HepG2 (cell line): ENCODE results near the gene TRAPPC12. TPM values are rescaled to one million over a fixed set of nuclear protein-coding genes. Genes with fewer than 3 reads are reported as not detected.
"Not testable (repeated sequence)": the region's sequence is repeated elsewhere in the genome, so short reads cannot be mapped to it uniquely, and the experiment has no call there.

Experiments
- ATAC-seq: fragments of 200-7000 bp; cut with Tn5 transposase; 3 replicates; pipeline ENCODE4 v1.9.1; 2020; ENCODE audit warnings: mild to moderate bottlenecking, moderate library complexity
- BruUV-seq: library from RNA; stranded (reverse); fragments of 400-500 nt; replicated peaks from 2 replicates; lab custom pipeline; 2021; lab: Mats Ljungman, UMichigan
- CTCF ChIA-PET: fragments of 300-600 bp; formaldehyde crosslinking; extraction: SDS; loops from one replicate; lab custom pipeline; 2021; ENCODE audit warnings: low total read pairs, inconsistent platforms, low intra/inter-chr PET ratio; lab: Yijun Ruan, JAX
- POLR2A ChIA-PET: fragments of 350-600 bp; sonication (Branson Sonifier 250); formaldehyde crosslinking; loops from one replicate; lab custom pipeline; 2020; ENCODE audit warnings: antibody characterized with exemption, inconsistent platforms; lab: Yijun Ruan, JAX
- DNase-seq: peaks from one replicate; pipeline ENCODE4 v3.0.0-alpha.2; 2015; ENCODE audit warnings: low spot score
- FAIRE-seq: peaks from 3 replicates; lab custom pipeline; 2011; peaks lifted over from hg19 to GRCh38; lab: Jason Lieb, UNC
- H2AFZ ChIP-seq: one replicate; pipeline ENCODE4 v1.6.1; 2011; ENCODE audit warnings: low read length, inconsistent platforms
- H3K27ac ChIP-seq: fragments of 300-600 bp; 3 replicates; pipeline ENCODE4 v1.8.0; 2011; ENCODE audit warnings: mixed run types, mild to moderate bottlenecking, mixed read lengths, low read length, inconsistent platforms; ENCODE audit not compliant: insufficient read depth; ENCODE audit errors: extremely low read length
- H3K27me3 ChIP-seq, 2 experiments: fragments of 200-600 bp in 1 of 2; 2 replicates in 1 of 2; 3 replicates in 1 of 2; pipeline versions ENCODE4 v1.6.0 to v1.8.0; 2011; ENCODE audit warnings: low read length in 2 of 2, mild to moderate bottlenecking in 2 of 2, moderate library complexity in 2 of 2, inconsistent platforms in 1 of 2; ENCODE audit not compliant: insufficient read depth in 2 of 2, control insufficient read depth in 1 of 2
- H3K36me3 ChIP-seq, 2 experiments: fragments of 200-600 bp in 1 of 2; replicated peaks in 1 of 2; 2 replicates in 1 of 2; 3 replicates in 1 of 2; pipeline versions ENCODE4 v1.5.1 to v1.8.0; 2011; ENCODE audit warnings: low read length in 2 of 2, inconsistent platforms in 1 of 2; ENCODE audit not compliant: insufficient read depth in 2 of 2, control insufficient read depth in 1 of 2
- H3K4me1 ChIP-seq: 2 replicates; pipeline ENCODE4 v1.5.1; 2012; ENCODE audit warnings: low read length, inconsistent platforms; ENCODE audit not compliant: insufficient read depth
- H3K4me2 ChIP-seq: 2 replicates; pipeline ENCODE4 v1.6.0; 2011; ENCODE audit warnings: low read depth, low read length, inconsistent platforms
- H3K4me3 ChIP-seq, 3 experiments: fragments of 200-600 bp in 1 of 3; sonication (generic), shearing (Covaris generic) in 1 of 3; replicated peaks in 1 of 3; 2 replicates each; pipeline ENCODE4 v1.5.1; 2011 to 2016; ENCODE audit warnings: low read length in 3 of 3, inconsistent platforms in 2 of 3, low read depth in 2 of 3, mild to moderate bottlenecking in 2 of 3, control low read depth in 1 of 3, mixed read lengths in 1 of 3; ENCODE audit not compliant: insufficient read depth in 1 of 3
- H3K79me2 ChIP-seq: one replicate; pipeline ENCODE4 v1.6.1; 2011; ENCODE audit warnings: low read length, inconsistent platforms; ENCODE audit not compliant: insufficient read depth
- H3K9ac ChIP-seq: 2 replicates; pipeline ENCODE4 v1.6.0; 2011; ENCODE audit warnings: mild to moderate bottlenecking, low read depth, low read length, inconsistent platforms; ENCODE audit not compliant: insufficient read depth
- H3K9me3 ChIP-seq: 2 replicates; pipeline ENCODE4 v1.5.1; 2012; ENCODE audit warnings: mild to moderate bottlenecking, low read length
- H4K20me1 ChIP-seq: 2 replicates; pipeline ENCODE4 v1.6.0; 2011; ENCODE audit warnings: inconsistent platforms, mild to moderate bottlenecking, low read length, moderate library complexity; ENCODE audit not compliant: insufficient read depth
- AHR ChIP-seq: IDR thresholded peaks from 2 replicates; pipeline ENCODE4 v1.6.1; 2018; ENCODE audit warnings: missing genetic modification reagents, missing compliant biosample characterization
- FOXK1 ChIP-seq: sonication (generic); formaldehyde crosslinking; IDR thresholded peaks from 2 replicates; pipeline ENCODE4 v1.4.0; 2020; ENCODE audit warnings: low read depth, missing genetic modification reagents, borderline replicate concordance
- FOXO1 ChIP-seq: sonication (generic); formaldehyde crosslinking; IDR thresholded peaks from 2 replicates; pipeline ENCODE4 v1.4.0; 2020; ENCODE audit warnings: missing genetic modification reagents
- HDAC2 ChIP-seq: sonication (generic); formaldehyde crosslinking; IDR thresholded peaks from 2 replicates; pipeline ENCODE4 v1.4.0; 2020; ENCODE audit warnings: missing genetic modification reagents
- HOXD1 ChIP-seq: sonication (generic); formaldehyde crosslinking; IDR thresholded peaks from 2 replicates; pipeline ENCODE4 v1.5.0; 2020; ENCODE audit warnings: missing genetic modification reagents
- ISL2 ChIP-seq: sonication (generic); formaldehyde crosslinking; IDR thresholded peaks from 2 replicates; pipeline ENCODE4 v1.5.0; 2020; ENCODE audit warnings: missing genetic modification reagents
- MXD4 ChIP-seq: IDR thresholded peaks from 2 replicates; pipeline ENCODE4 v1.6.1; 2016; ENCODE audit warnings: mild to moderate bottlenecking, missing biosample characterization, missing genetic modification reagents
- MXI1 ChIP-seq: IDR thresholded peaks from 3 replicates; pipeline ENCODE4 v1.6.1; 2012; ENCODE audit warnings: low read depth, low read length, inconsistent platforms, borderline replicate concordance
- NFKB2 ChIP-seq: sonication (generic); formaldehyde crosslinking; IDR thresholded peaks from 2 replicates; pipeline ENCODE4 v1.4.0; 2020; ENCODE audit warnings: missing genetic modification reagents, borderline replicate concordance
- RXRB ChIP-seq: IDR thresholded peaks from 2 replicates; pipeline ENCODE4 v1.6.1; 2016; ENCODE audit warnings: borderline replicate concordance, missing genetic modification reagents, missing compliant biosample characterization
- SALL2 ChIP-seq: sonication (generic); formaldehyde crosslinking; IDR thresholded peaks from 2 replicates; pipeline ENCODE4 v1.8.1; 2023; ENCODE audit warnings: mild to moderate bottlenecking, missing genetic modification reagents, inconsistent platforms
- TOE1 ChIP-seq: sonication (generic); formaldehyde crosslinking; IDR thresholded peaks from 2 replicates; pipeline ENCODE4 v1.4.0; 2020; ENCODE audit warnings: mild to moderate bottlenecking, missing genetic modification reagents
- ZBTB42 ChIP-seq: sonication (generic); formaldehyde crosslinking; IDR thresholded peaks from 2 replicates; pipeline ENCODE4 v1.5.0; 2020; ENCODE audit warnings: mild to moderate bottlenecking, missing genetic modification reagents
- ZNF263 ChIP-seq: sonication (generic); formaldehyde crosslinking; IDR thresholded peaks from 2 replicates; pipeline ENCODE4 v1.4.0; 2020; ENCODE audit warnings: missing genetic modification reagents
- ZNF670 ChIP-seq: sonication (generic); formaldehyde crosslinking; IDR thresholded peaks from 2 replicates; pipeline ENCODE4 v1.8.0; 2022; ENCODE audit warnings: mild to moderate bottlenecking, missing genetic modification reagents, borderline replicate concordance
- ZNF839 ChIP-seq: sonication (generic); formaldehyde crosslinking; IDR thresholded peaks from 2 replicates; pipeline ENCODE4 v1.4.0; 2020; ENCODE audit warnings: missing genetic modification reagents, mild to moderate bottlenecking, borderline replicate concordance
- whole genome bisulfite sequencing: methylation state at CpG from one replicate; pipeline ENCODE4 v1.1.6; 2017; ENCODE audit warnings: low lambda C conversion rate; 5-methylcytosine and 5-hydroxymethylcytosine counted together
- in situ Hi-C: cut with HindIII; loops from 2 replicates; pipeline ENCODE4 v1.10.0; 2017; ENCODE audit warnings: low pct_unique_long_range_greater_than_20kb; ENCODE audit not compliant: extremely low pct_ligation_motif_present
- intact Hi-C: fragments of 100-400 bp; cut with micrococcal nuclease; formaldehyde crosslinking; loops from one replicate; pipeline ENCODE4 v1.10.0; 2022; ENCODE audit not compliant: unreplicated experiment
- polyA plus RNA-seq, 8 experiments: library from polyadenylated mRNA; depleted of rRNA in 3 of 8; stranded (reverse) in 7 of 8; unstranded in 1 of 8; fragments of >200 nt; fragmentation: Illumina TruSeq in 4 of 8; extraction: Trizol in 4 of 8; gene quantifications; 2 replicates each; pipeline versions ENCODE4 v1.2.1 to v1.2.3, GENCODE V29; 2011 to 2016; ENCODE audit warnings: low read depth in 4 of 8, missing spikeins in 1 of 8, mixed read lengths in 1 of 8; ENCODE audit not compliant: insufficient read depth in 1 of 8
- total RNA-seq, 5 experiments: library from RNA; depleted of rRNA; stranded (reverse); fragments of >200 nt; fragmentation: Illumina TruSeq; extraction: Trizol; gene quantifications; 2 replicates each; pipeline ENCODE4 v1.2.3, GENCODE V29; 2016; ENCODE audit warnings: low read depth in 1 of 5
- TF ChIP-seq, protein P1 (sequence below): sonication (generic); formaldehyde crosslinking; IDR thresholded peaks from 2 replicates; pipeline ENCODE4 v1.8.1; 2022; ENCODE audit warnings: low read depth, mild to moderate bottlenecking, missing genetic modification reagents
- TF ChIP-seq, protein P2 (sequence below): IDR thresholded peaks from 2 replicates; pipeline ENCODE4 v1.6.1; 2016

Gene TRAPPC12
- total and polyA plus RNA-seq, 2 of the 13 experiments (the other 11 are each of a cell fraction or from before 2014, with no cell fraction given), result 46.4 to 97.7 TPM

DNA sequence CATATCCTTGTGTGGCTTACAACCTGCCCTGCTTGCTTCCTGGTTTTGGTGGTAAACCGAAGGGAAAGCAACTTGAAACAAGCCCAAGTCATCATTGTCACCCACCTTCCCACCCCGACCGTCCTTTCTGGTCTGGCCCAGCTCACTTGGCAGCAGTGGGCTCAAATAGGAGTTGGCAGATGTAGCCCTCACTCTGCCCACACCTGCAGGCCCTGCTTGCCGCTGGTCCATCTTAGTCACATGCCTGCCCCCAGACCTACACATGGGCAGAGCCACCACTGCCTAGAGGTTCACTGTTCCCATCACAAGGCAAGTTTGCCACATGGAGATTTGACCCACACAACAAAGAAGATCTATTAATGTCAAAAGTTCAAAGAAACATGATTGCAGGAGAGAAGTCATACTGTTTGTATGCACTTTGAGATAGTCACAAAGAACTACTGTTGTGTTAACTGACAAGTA is 11.2 kb upstream of the TRAPPC12 start (continued):
- TF ChIP-seq ZBTB42 (CRISPR knock-in tag) (no peak), MXI1 (0 out of 3 replicates have a peak, but pooled peaks have one; percentile 27)

DNA sequence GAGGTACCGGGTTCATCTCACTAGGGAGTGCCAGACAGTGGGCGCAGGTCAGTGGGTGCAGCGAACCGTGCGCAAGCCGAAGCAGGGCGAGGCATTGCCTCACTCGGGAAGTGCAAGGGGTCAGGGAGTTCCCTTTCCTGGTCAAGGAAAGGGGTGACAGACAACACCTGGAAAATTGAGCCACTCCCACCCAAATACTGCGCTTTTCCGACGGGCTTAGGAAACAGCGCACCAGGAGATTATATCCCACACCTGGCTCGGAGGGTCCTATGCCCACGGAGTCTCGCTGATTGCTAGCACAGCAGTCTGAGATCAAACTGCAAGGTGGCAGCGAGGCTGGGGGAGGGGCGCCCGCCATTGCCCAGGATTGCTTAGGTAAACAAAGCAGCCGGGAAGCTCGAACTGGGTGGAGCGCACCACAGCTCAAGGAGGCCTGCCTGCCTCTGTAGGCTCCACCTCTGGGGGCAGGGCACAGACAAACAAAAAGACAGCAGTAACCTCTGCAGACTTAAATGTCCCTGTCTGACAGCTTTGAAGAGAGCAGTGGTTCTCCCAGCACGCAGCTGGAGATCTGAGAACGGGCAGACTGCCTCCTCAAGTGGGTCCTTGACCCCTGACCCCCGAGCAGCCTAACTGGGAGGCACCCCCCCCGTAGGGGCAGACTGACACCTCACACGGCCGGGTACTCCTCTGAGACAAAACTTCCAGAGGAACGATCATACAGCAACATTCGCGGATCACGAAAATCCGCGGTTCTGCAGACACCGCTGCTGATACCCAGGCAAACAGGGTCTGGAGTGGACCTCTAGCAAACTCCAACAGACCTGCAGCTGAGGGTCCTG is 9.9 kb upstream of the TRAPPC12 start:
- Histone ChIP-seq H3K4me2 (peak overlapping the region; percentile 94), H3K79me2 (peaks cover 43% of the 10 kb centered on the region), H3K4me3 (peak overlapping the region; percentile 48 to 65 (median 63); a peak in 5 of 6 replicates), H3K4me1 (peaks cover 42% of the 10 kb centered on the region), H3K27ac (peak overlapping the region; percentile 96), H3K9ac (peak overlapping the region; percentile 72)
- H2AFZ ChIP-seq, intact Hi-C loops, H3K9me3 ChIP-seq, H4K20me1 ChIP-seq, in situ Hi-C loops, H3K27me3 ChIP-seq, BruUV-seq, CTCF ChIA-PET, ATAC-seq, FAIRE-seq, H3K36me3 ChIP-seq, DNase-seq: not testable (repeated sequence)
- POLR2A ChIA-PET, result interaction anchor here (1.2 to 2.6 kb wide), 4 partner anchors 9 to 149 kb away, joined by 3 to 52 read pairs (median 4); partner anchors contain the start of genes ADI1, EIPR1 and TRAPPC12
- WGBS, result 32% methylated on average over 17 of the region's 34 CpGs
- TF ChIP-seq FOXK1 (CRISPR knock-in tag) (peak; percentile 84; the same call in 1 of the 2 replicates), HDAC2 (peak; percentile 55; the same call in 1 of the 2 replicates), RXRB (CRISPR knock-in tag) (0 out of 2 replicates have a peak, but pooled peaks have one; percentile 51), HOXD1 (CRISPR knock-in tag) (0 out of 2 replicates have a peak, but pooled peaks have one; percentile 54), AHR (CRISPR knock-in tag) (peak; percentile 58; the same call in 1 of the 2 replicates), ZNF839 (CRISPR knock-in tag) (peak; percentile 83; the same call in 1 of the 2 replicates), ZNF263 (CRISPR knock-in tag) (0 out of 2 replicates have a peak, but pooled peaks have one; percentile 32), FOXO1 (peak; percentile 58; the same call in 1 of the 2 replicates), NFKB2 (CRISPR knock-in tag) (peak; percentile 68; the same call in 1 of the 2 replicates), ISL2 (peak; percentile 33; the same call in 1 of the 2 replicates), ZNF670 (CRISPR knock-in tag) (peak; percentile 90; the same call in 1 of the 2 replicates), SALL2 (CRISPR knock-in tag) (peak; percentile 32; the same call in 1 of the 2 replicates), MXD4 (0 out of 2 replicates have a peak, but pooled peaks have one; percentile 28), TOE1 (0 out of 2 replicates have a peak, but pooled peaks have one; percentile 62)
- TF ChIP-seq, protein P1, sequence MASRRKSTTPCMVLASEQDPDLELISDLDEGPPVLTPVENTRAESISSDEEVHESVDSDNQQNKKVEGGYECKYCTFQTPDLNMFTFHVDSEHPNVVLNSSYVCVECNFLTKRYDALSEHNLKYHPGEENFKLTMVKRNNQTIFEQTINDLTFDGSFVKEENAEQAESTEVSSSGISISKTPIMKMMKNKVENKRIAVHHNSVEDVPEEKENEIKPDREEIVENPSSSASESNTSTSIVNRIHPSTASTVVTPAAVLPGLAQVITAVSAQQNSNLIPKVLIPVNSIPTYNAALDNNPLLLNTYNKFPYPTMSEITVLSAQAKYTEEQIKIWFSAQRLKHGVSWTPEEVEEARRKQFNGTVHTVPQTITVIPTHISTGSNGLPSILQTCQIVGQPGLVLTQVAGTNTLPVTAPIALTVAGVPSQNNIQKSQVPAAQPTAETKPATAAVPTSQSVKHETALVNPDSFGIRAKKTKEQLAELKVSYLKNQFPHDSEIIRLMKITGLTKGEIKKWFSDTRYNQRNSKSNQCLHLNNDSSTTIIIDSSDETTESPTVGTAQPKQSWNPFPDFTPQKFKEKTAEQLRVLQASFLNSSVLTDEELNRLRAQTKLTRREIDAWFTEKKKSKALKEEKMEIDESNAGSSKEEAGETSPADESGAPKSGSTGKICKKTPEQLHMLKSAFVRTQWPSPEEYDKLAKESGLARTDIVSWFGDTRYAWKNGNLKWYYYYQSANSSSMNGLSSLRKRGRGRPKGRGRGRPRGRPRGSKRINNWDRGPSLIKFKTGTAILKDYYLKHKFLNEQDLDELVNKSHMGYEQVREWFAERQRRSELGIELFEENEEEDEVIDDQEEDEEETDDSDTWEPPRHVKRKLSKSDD (CRISPR knock-in tag), result peak; percentile 49; the same call in 1 of the 2 replicates
- TF ChIP-seq, protein P2, sequence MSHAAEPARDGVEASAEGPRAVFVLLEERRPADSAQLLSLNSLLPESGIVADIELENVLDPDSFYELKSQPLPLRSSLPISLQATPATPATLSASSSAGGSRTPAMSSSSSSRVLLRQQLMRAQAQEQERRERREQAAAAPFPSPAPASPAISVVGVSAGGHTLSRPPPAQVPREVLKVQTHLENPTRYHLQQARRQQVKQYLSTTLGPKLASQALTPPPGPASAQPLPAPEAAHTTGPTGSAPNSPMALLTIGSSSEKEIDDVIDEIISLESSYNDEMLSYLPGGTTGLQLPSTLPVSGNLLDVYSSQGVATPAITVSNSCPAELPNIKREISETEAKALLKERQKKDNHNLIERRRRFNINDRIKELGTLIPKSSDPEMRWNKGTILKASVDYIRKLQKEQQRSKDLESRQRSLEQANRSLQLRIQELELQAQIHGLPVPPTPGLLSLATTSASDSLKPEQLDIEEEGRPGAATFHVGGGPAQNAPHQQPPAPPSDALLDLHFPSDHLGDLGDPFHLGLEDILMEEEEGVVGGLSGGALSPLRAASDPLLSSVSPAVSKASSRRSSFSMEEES (CRISPR knock-in tag), result peak; percentile 46; the same call in 1 of the 2 replicates
